Stimulated activated CD8-positive, alpha-beta memory T cell treated with anti-CD3 and anti-CD28 coated beads, Interleukin-4, amount 100 ng/mL, for 24 hours (primary cell): ENCODE data around the gene DIP2C.

ENCODE experiments used
- DNase-seq: peaks from one replicate; pipeline ENCODE4 v3.0.0-alpha.2; 2020; ENCODE audit warnings: low read depth

The DIP2C gene

GRCh38 chr10:389836-390448 is 299.5 kb downstream of the DIP2C start:
- DNase-seq, result no peak

- no peak for DNase-seq
Measured at GRCh38 chr10:389261-389790, 300.1 kb downstream of the DIP2C start.

GRCh38 chr10:388661-389045 is 300.8 kb downstream of the DIP2C start:
- no peak for DNase-seq

GRCh38 chr10:387909-388660 is 301.4 kb downstream of the DIP2C start:
- DNase-seq, result no peak

GRCh38 chr10:387593-387891 is 301.9 kb downstream of the DIP2C start:
- DNase-seq, result no peak

GRCh38 chr10:386771-387592 is 302.5 kb downstream of the DIP2C start:
- no peak for DNase-seq

- no peak for DNase-seq
Measured at GRCh38 chr10:385571-386300, 303.7 kb downstream of the DIP2C start.

GRCh38 chr10:384538-385305 is 304.7 kb downstream of the DIP2C start:
- no peak for DNase-seq

GRCh38 chr10:383519-383918 is 305.9 kb downstream of the DIP2C start:
- DNase-seq, result no peak

GRCh38 chr10:381805-382204 is 307.7 kb downstream of the DIP2C start:
- no peak for DNase-seq

GRCh38 chr10:381346-381745 is 308.1 kb downstream of the DIP2C start:
- no peak for DNase-seq

GRCh38 chr10:380313-380940 is 309.0 kb downstream of the DIP2C start:
- no peak for DNase-seq

- no peak for DNase-seq
Measured at GRCh38 chr10:378930-379704, 310.4 kb downstream of the DIP2C start.

GRCh38 chr10:378230-378929 is 311.1 kb downstream of the DIP2C start:
- DNase-seq, result no peak

GRCh38 chr10:377228-377627 is 312.2 kb downstream of the DIP2C start:
- DNase-seq, result no peak

GRCh38 chr10:375815-376505 is 313.5 kb downstream of the DIP2C start:
- DNase-seq, result no peak

GRCh38 chr10:374354-374753 is 315.1 kb downstream of the DIP2C start:
- no peak for DNase-seq

- DNase-seq, result no peak
Measured at GRCh38 chr10:373526-374309, 315.8 kb downstream of the DIP2C start.
